ENCODE data around the gene PIP5K1B.

DNA sequence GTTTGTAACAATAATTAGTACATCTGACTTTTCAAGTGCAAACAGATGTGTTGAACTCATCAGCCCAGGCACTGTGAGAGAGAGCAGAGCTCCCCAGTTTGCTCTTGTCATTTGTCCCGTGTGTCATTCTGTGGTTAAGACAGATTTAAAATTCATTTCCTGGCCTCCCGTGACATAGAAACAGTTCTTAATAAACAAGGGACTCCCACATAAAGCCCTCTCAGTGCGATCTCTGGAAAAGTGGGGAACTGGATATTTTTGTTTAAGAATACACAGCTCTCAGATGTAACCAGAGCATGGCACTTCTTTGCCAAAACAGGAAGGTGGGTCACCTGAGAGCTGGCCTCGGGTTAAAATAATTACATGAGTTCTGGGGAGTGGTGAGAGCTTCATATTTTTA lies 250.3 kb downstream of the PIP5K1B start:
- TF ChIP-seq, protein P1, sequence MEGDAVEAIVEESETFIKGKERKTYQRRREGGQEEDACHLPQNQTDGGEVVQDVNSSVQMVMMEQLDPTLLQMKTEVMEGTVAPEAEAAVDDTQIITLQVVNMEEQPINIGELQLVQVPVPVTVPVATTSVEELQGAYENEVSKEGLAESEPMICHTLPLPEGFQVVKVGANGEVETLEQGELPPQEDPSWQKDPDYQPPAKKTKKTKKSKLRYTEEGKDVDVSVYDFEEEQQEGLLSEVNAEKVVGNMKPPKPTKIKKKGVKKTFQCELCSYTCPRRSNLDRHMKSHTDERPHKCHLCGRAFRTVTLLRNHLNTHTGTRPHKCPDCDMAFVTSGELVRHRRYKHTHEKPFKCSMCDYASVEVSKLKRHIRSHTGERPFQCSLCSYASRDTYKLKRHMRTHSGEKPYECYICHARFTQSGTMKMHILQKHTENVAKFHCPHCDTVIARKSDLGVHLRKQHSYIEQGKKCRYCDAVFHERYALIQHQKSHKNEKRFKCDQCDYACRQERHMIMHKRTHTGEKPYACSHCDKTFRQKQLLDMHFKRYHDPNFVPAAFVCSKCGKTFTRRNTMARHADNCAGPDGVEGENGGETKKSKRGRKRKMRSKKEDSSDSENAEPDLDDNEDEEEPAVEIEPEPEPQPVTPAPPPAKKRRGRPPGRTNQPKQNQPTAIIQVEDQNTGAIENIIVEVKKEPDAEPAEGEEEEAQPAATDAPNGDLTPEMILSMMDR (conservative IDR thresholded peaks at IDR 0.05; ENCODE audit: low read depth in 2 of 2) = no peak
- TF ChIP-seq POLR2AphosphoS5 (IDR thresholded peaks at IDR 0.05; ENCODE audit: low read depth) (no peak), CREB1 (CRISPR knock-in tag; IDR thresholded peaks at IDR 0.05; ENCODE audit: low read depth) (no peak), JUNB (IDR thresholded peaks at IDR 0.05; ENCODE audit: unreplicated experiment) (no peak), EZH2 (IDR thresholded peaks at IDR 0.05; ENCODE audit: low read depth, unreplicated experiment) (no peak), EZH2phosphoT487 (IDR thresholded peaks at IDR 0.05; ENCODE audit: unreplicated experiment) (no peak), ZNF114 (CRISPR knock-in tag; IDR thresholded peaks at IDR 0.05) (no peak)
- TF ChIP-seq, protein P2, sequence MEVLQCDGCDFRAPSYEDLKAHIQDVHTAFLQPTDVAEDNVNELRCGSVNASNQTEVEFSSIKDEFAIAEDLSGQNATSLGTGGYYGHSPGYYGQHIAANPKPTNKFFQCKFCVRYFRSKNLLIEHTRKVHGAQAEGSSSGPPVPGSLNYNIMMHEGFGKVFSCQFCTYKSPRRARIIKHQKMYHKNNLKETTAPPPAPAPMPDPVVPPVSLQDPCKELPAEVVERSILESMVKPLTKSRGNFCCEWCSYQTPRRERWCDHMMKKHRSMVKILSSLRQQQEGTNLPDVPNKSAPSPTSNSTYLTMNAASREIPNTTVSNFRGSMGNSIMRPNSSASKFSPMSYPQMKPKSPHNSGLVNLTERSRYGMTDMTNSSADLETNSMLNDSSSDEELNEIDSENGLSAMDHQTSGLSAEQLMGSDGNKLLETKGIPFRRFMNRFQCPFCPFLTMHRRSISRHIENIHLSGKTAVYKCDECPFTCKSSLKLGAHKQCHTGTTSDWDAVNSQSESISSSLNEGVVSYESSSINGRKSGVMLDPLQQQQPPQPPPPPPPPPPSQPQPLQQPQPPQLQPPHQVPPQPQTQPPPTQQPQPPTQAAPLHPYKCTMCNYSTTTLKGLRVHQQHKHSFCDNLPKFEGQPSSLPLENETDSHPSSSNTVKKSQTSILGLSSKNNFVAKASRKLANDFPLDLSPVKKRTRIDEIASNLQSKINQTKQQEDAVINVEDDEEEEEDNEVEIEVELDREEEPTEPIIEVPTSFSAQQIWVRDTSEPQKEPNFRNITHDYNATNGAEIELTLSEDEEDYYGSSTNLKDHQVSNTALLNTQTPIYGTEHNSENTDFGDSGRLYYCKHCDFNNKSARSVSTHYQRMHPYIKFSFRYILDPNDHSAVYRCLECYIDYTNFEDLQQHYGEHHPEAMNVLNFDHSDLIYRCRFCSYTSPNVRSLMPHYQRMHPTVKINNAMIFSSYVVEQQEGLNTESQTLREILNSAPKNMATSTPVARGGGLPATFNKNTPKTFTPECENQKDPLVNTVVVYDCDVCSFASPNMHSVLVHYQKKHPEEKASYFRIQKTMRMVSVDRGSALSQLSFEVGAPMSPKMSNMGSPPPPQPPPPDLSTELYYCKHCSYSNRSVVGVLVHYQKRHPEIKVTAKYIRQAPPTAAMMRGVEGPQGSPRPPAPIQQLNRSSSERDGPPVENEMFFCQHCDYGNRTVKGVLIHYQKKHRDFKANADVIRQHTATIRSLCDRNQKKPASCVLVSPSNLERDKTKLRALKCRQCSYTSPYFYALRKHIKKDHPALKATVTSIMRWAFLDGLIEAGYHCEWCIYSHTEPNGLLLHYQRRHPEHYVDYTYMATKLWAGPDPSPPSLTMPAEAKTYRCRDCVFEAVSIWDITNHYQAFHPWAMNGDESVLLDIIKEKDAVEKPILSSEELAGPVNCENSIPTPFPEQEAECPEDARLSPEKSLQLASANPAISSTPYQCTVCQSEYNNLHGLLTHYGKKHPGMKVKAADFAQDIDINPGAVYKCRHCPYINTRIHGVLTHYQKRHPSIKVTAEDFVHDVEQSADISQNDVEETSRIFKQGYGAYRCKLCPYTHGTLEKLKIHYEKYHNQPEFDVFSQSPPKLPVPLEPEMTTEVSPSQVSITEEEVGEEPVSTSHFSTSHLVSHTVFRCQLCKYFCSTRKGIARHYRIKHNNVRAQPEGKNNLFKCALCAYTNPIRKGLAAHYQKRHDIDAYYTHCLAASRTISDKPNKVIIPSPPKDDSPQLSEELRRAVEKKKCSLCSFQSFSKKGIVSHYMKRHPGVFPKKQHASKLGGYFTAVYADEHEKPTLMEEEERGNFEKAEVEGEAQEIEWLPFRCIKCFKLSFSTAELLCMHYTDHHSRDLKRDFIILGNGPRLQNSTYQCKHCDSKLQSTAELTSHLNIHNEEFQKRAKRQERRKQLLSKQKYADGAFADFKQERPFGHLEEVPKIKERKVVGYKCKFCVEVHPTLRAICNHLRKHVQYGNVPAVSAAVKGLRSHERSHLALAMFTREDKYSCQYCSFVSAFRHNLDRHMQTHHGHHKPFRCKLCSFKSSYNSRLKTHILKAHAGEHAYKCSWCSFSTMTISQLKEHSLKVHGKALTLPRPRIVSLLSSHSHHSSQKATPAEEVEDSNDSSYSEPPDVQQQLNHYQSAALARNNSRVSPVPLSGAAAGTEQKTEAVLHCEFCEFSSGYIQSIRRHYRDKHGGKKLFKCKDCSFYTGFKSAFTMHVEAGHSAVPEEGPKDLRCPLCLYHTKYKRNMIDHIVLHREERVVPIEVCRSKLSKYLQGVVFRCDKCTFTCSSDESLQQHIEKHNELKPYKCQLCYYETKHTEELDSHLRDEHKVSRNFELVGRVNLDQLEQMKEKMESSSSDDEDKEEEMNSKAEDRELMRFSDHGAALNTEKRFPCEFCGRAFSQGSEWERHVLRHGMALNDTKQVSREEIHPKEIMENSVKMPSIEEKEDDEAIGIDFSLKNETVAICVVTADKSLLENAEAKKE (CRISPR knock-in tag; IDR thresholded peaks at IDR 0.05) = no peak
- TF ChIP-seq, protein P3, sequence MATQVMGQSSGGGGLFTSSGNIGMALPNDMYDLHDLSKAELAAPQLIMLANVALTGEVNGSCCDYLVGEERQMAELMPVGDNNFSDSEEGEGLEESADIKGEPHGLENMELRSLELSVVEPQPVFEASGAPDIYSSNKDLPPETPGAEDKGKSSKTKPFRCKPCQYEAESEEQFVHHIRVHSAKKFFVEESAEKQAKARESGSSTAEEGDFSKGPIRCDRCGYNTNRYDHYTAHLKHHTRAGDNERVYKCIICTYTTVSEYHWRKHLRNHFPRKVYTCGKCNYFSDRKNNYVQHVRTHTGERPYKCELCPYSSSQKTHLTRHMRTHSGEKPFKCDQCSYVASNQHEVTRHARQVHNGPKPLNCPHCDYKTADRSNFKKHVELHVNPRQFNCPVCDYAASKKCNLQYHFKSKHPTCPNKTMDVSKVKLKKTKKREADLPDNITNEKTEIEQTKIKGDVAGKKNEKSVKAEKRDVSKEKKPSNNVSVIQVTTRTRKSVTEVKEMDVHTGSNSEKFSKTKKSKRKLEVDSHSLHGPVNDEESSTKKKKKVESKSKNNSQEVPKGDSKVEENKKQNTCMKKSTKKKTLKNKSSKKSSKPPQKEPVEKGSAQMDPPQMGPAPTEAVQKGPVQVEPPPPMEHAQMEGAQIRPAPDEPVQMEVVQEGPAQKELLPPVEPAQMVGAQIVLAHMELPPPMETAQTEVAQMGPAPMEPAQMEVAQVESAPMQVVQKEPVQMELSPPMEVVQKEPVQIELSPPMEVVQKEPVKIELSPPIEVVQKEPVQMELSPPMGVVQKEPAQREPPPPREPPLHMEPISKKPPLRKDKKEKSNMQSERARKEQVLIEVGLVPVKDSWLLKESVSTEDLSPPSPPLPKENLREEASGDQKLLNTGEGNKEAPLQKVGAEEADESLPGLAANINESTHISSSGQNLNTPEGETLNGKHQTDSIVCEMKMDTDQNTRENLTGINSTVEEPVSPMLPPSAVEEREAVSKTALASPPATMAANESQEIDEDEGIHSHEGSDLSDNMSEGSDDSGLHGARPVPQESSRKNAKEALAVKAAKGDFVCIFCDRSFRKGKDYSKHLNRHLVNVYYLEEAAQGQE (IDR thresholded peaks at IDR 0.05; ENCODE audit: unreplicated experiment) = no peak

All from GM23338 (cell line).